SHP77 treated with DMSO at 0.1 percent for 48 hours (cell line): Measurements from ENCODE around the gene GATA5.
"Not testable (repeated sequence)": the region's sequence is repeated elsewhere in the genome, so short reads cannot be mapped to it uniquely, and the experiment has no call there.

Experiments used
- DNase-seq: peaks from one replicate; lab custom pipeline; 2025; lab: John Stamatoyannopoulos, UW

GATA5 gene

DNA sequence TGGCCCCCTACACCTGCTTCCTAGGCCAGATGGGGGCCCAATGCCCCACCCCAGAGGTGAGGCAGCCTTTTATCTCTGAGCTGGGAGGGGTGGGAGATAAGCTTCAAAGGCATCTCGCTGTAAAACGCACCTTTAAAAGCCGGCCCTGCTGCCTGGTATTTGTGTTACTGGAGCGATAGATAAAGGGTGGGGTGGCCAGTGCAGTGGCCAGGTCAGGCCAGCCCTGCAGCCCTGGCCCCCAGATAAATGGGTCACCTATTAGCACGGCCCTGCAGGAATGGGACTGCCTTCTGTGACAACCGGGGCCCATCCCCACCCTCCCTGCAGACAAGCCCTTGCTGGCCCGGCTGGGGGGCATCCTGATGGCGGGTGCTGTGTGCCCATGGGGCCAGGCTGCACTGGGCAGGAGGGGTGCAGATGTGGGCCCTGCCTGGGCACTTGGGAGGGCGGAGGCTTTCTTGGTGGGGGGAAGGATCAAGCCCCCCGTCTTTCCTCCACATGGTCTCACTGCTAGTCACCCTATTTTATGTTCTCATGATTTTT is 45.4 kb downstream of the GATA5 start:
- DNase-seq, result no peak

DNA sequence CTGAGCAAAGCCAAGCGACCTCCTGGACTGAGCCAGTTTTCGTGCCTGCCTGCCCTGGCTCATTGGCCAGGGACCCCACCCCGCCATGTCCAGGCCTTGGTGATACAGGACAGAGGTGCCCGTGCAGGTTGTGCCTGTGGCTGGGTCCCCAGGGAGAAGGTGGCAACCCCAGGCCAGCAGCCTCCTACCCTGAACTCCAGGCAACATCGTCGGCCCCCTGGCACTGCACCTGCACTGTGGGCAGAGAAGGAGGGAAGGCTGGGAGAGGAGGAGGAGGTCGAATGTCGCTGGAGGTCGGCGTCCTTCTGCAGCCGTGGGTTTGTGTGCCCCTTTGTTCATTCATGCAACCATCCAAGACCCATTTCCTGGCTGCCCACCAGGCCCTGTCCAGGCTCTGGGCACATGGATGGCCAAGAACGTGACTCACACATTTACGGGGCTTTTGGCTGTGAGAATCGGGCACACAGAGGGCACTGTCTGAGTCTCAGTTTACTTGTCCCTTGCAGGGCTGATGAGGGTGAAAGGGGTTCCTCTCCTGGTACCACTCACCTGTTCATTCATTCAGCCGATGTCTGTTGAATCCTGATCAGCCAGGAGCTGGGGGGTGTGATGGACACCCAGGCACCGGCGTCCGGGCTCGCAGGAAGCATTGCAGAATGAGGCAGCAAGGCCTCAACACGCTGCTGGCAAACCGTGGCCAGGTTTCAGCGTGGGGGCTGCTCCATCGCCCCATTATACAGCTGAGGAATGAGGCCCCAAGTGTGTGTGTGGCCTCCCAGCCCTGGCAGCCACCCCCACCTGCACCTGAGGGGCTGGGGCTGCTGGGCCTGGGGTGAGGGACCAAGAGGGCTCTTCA is 46.1 kb downstream of the GATA5 start:
- DNase-seq, result no peak

DNA sequence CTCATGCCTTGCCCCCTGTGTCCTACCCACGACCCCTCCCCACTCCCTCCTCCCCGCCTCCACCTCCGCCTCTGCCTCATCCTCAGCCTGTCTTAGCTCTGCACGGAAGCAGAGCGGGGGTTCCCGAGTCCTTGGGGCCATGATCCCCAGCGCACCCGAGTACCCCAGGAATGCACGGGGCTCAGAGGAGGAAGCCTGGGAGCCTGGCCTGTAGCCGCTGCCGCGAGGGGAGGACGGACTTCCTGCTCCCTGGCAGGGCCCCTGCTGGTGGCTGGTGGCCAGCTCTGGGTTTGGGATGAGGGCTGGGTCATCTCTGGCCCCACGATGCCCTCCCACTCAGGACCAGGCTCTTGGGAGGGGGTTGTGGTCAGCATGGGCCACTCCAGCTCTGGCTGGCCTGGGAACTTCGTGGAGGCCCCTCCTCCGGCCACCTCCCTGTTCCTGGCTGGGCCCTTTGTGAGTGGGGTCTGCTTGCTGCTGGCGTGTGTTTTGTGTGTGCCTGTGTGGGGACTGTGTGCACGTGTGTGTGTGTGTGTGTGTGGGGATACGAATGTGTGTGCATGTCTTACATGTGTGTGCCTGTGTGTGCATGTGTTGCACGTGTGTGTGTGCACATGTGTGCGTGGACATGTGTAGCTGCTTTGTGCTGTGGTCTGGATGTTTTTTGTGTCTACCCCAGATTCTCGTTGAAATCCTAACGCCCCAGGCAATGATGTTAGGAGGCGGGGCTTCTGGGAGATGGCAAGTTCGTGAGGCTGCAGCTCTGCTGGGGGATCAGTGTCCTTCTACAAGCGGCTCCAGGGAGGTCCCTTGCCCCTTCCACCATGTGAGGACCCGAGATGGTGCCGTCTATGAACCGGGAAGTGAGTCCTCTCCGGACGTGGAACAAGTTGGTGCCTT is 47.1 kb downstream of the GATA5 start:
- no peak for DNase-seq

DNA sequence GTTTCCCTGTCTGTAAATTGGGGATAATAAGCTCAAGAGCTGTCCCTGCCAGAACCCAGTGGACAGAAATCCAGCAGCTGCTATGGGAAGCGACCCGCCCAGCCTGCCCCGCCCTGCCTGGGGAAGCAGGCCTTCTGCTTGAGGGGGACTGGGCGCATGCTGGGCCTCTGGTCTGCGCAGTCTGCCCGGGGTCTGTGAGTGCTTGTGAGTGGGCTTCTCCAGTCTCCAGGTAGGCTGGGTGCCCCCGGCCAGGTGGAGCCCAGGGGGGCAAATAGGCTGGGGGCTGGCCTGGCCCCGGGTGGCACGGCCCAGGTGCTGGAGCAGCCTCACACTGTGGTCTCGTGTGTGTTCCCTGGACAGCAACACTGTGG is 47.8 kb downstream of the GATA5 start:
- no peak for DNase-seq

DNA sequence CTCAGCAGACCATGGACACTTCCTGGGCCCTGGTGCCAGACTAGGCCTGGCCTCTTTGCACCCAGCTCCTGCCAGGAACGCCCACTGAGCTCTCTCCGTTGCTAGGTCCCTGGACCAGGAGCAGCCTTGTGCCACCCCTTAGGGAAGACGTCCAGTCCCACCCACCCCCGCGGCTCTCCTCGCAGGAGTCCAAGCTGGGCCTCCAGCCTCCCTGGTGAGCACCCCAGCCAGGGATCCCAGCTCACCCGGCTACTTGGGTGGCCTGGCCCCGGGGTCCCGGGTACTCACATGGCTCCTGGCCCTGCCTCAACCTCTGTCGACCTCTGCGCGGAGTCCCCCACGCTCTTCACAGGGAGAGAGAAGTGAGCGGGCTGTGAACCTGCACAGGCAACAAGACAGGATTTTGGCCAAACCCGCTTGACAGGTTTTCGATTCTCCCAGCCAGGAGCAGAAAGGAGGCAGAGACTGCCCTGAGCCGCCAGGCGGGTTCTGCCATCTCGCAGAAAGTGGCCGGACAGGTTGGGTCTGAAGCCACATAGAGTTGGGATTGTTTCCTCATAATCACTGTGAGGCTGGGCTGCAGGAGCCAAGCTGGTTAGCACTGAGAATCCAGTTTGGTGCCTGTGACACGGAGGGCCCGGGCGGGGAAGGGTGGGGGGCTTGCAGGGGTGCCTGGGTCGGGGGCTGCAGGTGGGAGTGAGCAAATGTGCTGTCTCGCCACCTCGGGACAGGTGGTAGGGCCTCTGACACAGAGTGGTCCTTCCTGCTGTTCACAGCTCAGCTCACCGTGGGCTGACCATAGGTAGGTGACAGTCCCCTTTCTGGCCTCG is 48.4 kb downstream of the GATA5 start, which contains the start of gene RBBP8NL:
TSS of gene RBBP8NL (minus strand) at position 368 of the 830 bp plus-strand sequence. CDS start 7,892 bp downstream, outside the sequence.
- DNase-seq, result no peak

DNA sequence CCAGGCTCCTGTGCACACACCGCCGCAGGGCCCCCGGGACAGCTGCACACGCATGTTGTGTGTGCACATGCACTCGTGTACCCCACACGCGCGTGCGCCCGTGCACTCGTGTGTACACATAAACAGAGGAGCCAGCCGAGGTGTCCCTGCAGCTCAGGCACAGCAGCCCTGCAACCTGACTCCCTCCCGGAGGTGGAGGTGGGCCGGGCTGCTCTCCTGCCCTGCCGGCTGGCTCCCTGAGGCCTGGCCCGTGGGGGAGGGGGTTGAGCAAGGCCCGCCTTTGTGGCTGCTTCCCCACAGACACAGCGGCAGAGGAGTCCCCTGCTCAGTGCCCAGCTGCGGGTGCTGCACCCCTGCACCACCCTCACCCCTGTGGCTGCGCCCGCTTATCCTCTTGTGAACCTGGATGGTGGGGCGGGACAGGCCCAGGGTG is 49.1 kb downstream of the GATA5 start:
- DNase-seq, result no peak

DNA sequence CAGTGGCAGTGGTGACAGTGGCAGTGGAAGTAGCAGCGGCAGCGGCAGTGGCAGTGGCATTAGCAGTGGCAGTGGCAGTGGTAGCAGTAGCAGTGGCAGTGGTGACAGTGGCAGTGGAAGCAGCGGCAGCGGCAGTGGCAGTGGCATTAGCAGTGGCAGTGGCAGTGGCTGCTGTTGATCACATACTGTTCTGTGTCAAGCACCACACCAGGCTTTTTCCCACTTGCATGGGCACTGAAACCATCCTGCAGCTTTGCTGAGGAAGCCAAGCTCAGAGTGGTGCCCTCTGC is 49.8 kb downstream of the GATA5 start:
- DNase-seq, result not testable (repeated sequence)

DNA sequence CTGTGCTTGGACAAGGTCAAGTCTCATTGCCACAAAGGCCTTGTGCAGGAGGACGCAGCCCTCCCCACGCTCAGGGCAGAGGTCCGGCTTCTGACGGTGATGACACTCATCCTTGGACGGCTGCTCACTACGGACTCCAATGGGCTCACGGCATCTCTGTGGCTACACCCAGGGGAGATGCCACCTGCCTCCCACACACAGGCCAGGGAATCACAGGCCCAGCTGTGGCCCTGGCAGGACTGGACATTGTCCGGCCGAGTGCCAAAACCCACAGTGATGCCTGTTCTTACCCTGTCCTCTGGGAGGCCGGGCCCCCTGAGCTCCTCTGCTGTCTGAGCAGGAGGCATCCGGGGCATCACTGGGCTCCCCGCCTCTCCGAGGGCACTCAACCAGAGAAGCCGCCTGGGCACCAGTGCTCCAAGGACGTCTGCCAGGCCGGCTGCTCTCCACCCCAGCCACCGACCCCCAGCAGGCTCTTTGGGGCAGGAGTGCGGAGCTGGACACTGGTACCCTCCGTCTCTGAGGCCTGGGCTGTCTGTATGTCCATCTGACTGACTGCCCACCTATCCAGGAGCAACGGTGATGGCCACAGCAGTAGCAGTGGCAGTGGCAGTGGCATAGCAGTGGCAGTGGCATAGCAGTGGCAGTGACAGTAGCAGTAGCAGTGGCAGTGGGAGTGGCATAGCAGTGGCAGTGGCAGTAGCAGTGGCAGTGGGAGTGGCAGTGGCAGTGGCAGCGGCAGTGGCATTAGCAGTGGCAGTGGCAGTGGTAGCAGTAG is 50.3 kb downstream of the GATA5 start:
- no peak for DNase-seq

DNA sequence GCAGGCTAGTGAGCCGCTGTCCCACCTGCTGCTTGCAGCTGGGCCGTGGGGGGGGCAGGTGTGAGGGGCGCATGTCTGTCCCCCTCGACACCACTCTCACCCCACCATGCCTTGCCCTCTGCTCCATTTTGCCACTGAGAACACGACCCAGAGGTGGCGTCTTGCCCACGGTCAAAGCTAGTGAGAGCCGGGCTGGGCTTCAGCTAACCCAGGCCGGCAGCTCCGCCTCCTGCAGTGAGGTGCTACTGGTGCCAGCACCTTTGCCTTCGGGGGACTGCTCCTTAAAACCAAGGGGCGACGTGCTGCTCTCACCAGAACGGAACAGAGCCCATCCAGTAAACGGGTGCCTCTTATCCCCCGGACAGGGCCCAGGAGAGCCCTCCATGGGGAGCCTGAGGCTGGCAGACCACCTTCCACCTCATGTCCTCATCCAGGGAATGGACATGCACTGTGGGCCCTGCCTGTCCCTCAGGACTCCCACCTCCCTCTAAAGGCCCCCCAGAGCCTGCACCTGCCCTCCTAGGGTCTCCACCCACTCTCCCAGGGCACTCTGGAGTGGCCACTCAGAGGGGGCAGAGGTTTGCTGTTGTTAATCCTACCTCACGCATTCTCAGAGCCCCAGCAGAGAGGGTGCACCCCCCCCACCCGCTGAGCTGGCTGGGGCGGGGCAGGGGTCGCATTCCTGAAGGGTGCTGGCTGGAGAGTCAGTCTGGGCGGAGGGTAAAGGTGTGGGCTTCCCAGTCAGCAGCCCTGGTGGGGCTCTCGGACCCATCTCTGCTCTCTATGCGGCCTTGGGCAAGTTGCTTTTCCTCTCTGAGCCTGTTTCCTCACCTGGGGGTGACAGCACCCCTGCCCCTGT is 51.3 kb downstream of the GATA5 start:
- DNase-seq, result no peak

DNA sequence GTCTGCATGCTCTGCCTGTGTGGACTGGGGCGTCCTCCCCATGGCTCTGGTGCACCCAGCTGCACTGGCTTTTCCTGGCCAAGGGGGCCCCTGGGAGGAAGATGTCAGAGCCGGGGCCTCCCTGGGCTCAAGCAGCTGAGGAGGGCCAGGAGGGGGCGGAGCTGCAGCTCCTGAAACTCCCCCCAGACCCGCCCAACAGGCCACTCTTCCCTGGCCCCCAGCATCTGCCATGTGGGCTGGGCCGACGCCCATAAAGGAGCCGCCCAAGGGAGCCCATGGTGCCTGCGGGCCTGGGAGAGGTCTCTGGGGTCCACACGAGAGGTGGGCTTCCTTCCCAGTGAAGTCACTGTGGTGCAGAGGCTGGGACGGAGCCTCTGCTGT is 52.5 kb downstream of the GATA5 start:
- DNase-seq, result no peak

DNA sequence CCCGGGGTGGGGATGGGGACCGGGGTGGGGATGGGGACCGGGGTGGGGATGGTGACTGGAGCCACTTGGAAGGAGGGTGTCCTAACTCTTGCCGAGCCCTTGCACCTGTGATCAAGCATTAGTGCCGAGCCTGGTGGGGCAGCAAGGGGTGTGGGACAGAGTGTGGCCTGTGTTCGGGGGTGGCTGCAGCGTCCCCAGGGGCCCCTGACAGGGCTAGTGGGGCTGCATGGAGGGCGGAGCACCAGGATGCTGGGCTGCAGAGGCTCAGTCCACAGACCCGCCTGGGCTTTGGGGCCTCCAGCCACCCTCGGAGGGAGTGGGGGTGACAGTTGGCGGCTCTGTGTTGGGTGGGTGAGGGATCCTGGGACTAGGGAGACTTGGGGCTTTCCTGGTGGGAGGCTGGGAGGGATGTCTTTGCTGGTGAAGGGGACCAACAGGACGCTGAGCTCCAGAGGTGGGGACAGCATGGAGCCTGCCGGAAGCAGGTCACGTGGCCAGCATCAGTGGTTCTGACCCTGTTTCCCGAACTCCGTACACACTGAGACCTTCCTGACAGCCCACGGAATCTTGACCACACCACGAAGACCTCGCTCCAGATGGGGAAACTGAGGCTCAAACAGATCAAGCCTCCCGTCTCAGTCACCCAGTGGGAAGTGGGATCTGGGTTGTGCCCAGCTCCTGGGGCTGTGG is 53.0 kb downstream of the GATA5 start:
- no peak for DNase-seq

DNA sequence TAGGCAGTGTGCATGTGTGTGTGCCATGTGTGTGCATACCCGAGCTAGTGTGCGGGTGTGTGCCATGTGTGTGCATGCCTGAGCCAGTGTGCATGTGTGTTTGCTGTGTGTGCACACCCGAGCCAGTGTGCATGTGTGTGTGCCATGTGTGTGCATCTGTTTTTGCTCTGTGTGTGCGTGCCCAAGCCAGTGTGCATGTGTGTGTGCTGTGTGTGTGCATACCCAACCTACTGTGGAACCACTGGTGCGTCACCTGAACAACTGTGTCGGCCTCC is 54.1 kb downstream of the GATA5 start:
- DNase-seq, result no peak

DNA sequence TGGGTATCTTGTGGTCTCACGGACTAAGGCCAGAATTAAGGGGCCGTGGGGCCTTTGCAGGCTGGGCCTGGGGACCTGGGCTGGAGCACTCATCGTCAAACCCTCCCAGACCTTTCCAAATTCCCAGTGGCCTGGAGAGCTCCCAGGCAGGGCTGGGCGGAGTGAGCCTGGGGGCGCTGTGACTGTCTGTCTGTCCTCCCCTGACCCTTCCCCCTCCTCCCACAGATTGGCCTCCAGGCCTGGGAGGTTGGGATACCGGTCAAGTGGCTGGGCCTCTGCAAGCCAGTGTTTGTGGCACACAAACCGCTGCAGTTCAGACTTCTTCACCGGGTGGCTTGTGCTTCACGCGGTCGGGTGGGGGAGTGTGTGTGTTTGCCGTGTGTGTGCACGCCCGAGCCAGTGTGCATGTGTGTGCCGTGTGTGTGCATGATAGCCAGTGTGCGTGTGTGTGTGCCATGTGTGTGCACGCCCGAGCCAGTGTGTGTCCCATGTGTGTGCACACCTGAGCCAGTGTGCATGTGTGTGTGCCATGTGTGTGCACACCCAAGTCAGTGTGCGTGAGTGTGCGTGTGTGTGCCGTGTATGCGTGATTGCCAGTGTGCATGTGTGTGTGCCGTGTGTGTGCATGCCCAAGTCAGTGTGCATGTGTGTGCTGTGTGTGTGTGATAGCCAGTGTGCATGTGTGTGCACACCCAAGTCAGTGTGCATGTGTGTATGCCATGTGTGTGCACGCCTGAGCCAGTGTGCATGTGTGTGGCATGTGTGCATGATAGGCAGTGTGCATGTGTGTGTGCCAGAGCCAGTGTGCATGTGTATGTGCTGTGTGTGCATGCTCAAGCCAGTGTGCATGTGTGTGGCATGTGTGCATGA is 54.7 kb downstream of the GATA5 start:
- no peak for DNase-seq

DNA sequence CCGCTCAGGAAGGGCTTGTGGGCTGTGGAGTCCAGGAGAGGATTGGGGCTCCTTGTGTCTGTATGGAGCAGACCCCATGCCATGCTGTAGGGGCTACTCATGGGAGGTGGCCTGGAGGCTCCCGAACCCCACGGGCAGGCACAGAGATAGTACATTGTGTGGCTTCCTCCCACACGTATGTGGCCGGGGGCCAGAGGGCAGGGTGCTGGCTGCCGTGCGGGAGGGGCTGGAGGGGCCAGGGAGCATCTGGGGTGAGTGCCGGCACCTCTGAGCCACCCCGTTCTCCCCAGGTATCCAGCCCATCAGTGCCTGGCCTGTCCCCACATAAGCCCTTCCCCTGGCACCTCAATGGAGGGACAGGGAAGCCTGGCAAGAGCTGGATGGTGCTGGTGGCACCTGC is 56.0 kb downstream of the GATA5 start:
- DNase-seq, result no peak

DNA sequence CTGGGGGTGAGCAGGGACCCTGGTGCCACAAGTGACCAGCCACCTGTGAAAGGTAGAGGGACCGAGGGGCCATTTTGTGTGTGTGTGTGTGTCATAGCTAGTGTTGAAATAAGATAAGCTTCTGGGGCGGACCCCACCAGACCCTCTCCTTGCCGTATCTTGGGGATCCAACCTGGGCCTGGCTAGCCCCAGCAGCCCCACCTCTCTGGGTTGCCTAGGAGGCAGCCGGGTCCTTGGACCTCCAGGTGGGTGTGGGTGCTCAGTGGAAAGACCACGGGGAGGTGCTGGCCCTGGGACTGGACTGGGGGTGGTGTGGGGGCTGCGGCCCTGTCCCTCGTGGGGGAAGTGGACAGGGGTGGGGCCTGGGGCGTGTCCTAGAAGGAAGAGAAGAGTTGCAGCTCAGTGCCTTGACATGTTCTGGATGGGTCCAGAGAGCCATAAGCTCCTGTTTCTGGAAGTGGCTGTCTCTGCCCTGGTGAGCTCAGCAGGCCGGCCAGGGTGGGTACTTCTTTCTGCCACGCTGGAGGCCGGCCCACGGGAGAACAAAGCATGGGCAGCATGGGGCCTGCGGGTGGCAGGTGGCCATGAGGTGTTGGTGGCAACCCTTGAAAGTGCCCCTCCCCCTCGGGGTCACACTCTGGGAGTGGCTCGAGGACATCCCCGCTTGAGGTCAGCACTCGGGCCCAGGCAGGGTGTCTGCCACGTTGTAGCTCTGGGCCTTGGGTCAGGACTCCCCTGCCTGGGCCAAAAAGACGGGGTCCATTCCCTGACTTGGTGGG is 56.9 kb downstream of the GATA5 start:
- no peak for DNase-seq

DNA sequence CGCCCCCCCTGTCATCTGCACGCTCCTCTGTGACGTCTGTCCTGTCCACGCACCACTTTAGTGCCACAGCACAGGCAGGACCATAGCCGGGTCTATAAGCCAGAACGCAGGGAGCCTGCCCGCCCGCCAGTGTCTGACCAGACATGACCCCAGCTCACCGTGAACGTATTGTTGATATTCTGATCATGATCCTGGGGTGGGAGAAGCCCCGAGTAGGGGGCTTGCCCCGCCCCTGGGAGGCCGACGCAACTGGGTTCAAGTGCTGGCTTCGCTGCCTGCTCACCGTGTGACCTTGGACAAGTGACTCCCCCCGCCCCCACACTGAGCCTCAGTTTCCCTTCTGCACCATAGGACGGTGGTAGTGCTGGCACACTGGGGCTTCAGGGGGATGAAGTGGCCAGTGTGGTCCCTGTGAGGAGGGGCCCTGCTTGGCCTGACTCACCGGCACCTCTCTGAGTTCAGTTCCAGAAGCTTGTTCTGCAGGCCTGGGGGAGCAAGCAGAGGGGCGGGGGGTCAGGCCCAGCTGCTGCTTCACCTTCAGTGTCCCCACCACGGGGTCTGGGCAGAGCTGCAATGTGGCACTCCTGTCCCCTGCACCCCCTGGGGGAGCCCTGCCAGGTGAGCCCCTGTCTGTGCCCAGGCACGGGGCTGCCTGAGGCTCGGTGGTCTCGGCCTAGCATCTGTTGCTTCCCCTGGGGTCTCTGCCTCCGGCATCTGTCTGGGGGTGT is 57.6 kb downstream of the GATA5 start:
- no peak for DNase-seq
